HS-5 (cell line): Measurements from ENCODE around the gene DMD.
"Not testable (repeated sequence)": the region's sequence is repeated elsewhere in the genome, so short reads cannot be mapped to it uniquely, and the experiment has no call there.

Experiments used
- DNase-seq: peaks from one replicate; pipeline ENCODE4 v3.0.0-alpha.2; 2012; ENCODE audit warnings: low read depth

DMD gene

DNA sequence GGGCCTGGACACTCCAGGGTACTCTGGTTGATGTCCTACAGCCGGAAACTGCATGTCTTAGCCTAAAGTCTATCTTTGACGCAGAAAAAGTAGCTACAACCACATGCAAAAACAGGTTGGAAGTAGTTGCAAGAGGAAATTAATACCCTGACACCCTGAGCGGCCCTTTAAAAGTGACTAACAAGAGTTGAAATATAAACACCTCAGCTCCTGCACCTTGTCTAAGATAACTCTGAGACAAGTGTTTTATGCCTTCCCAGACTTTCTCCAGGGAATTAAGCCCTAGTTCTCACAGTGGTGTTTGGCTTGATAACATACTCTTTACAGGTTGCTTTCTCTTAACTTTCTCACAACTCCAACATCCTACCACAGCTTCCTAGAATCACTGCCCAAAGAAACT is 943.1 kb downstream of the DMD start:
- DNase-seq = no peak

DNA sequence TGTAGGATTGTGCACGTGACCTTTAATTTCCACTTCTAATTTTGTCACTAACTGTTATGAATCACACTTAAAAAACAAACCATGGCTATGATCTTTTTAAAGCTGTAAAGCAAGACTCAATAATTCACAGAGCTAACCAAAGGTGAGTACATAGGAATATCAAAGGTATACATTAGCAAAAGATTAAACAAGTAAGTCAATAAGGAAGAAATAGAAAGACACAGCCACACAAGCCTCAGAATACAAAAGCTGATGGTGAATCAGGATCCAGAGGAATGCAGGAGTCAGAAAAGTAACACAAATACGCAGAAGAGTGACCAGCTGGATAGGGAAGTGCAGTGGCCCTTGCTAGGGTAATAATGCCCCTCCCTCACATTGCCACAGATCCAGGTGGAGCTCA is 943.6 kb downstream of the DMD start:
- DNase-seq = no peak

DNA sequence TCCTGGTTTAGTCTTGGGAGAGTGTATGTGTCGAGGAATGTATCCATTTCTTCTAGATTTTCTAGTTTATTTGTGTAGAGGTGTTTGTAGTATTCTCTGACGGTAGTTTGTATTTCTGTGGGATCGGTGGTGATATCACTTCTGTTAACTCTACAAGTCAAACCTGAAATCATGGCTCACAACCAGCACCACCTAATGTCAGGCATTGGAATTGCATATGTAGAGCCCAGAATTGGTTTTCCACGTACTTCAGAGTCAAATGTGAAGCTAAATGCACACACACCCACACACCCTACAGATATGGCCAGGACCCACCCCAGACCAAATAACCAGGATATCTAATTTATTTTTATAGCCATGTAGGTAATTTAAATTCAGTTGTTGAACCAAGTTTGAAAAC is 964.7 kb downstream of the DMD start:
- DNase-seq = not testable (repeated sequence)

DNA sequence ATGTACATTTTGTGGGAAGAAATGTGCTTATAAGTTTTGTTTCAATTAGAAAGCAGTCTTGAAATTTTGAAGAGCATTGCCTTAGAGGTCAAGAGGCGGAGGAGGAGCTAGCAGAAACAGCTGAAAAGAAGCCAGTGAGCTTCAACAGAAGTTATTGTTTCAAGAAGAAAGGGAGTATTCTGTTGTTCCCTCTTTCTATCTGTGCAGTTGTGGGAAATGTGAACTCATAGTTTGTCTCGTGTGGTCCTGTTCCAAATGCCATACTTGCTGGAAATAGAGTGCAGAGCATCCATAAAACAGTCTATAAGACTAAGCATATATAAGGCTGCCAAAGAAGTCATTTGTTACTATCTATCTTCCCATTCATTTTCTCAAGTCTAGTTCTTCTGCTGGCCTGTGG is 1015.7 kb downstream of the DMD start:
- no peak for DNase-seq

DNA sequence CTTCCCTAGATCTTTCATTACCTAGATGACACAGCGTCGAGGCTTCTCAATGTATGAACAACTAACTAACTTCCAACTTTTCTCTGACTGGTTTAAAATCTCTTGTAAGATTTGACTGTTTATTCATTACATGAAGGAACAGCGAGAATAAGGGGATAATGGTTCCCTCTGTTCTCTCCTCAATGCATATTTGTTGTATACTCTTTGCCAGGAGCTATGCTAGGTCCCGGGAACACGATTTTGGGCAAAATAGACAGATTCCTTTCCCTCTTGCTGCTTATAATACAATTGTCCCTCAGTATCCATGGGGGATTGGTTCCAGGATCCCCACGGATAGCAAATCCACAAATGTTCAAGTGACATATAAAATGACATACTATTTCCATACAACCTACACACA is 1020.0 kb downstream of the DMD start:
- no peak for DNase-seq

DNA sequence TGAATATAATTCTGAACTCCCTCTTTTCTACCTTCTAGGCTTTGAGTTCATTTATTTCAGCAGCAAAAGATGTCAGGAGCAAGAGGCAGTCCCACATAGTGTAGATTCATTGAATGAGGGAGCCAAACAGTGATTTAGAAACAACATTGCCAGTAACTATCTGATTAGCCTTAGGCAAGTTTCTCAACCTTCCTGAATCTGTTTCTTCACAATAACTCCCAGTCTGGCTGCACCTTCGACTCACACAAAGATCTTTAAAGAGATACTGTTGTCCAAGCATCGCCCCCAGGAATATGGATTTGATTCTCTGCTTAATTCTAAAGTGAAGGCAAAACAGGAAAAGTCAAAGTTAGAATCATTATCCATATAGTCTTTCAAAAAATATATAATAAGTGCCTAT is 1026.2 kb downstream of the DMD start:
- DNase-seq = no peak

DNA sequence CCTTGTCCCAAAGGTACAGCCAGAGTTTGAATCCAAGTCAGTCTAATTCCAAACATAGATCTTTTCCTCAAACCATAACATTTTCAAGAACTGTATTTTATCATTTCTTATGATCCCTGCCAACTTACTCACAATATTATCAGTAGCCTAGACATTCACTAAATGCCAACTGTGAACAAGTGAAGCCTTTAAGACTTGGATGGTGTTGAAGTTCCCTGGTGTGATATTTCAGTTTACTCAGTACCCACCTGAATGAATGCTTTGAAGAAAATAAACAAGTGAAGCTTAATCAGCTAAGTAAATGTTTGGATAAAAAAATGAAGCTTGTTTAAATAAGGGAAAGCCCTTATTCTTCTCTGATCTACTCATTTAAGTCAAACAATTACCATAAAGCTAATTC is 1028.3 kb downstream of the DMD start:
- no peak for DNase-seq

DNA sequence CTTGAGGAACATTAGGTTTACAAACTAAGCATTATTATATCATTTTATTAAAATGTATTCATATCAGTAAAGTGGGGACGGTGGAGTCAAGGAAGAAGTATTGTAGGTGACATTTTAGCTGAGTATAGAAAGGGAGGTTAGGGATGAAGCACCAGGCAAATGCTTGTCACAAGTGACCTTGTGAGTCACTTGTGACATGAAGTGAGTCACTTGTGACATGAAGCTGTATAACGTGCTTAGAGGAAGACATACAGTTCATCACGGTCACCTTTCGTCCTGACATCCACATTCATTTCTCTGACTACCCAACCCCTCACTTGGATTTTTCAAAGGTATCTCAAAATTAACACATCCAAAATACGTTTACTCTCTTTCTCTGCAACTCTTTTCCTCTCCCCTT is 1034.8 kb downstream of the DMD start:
- no peak for DNase-seq

DNA sequence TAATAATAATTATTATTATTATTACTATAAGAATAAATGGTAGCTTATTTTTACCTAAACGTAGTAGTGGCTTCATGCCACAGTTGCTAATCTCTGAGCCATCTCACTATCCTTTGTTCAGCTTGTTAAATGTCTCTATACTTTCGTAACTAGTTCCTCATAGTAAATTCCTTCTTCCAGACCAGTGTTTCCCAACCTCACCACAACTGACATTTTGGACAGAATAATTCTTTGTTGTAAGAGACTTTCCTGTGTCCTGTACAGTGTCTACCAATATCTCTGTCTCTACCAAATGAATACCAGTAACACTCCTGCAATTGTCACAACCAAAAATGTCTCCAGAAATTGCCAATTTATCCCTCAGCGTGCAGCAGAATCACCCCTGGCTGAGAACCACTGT is 1040.9 kb downstream of the DMD start:
- no peak for DNase-seq

DNA sequence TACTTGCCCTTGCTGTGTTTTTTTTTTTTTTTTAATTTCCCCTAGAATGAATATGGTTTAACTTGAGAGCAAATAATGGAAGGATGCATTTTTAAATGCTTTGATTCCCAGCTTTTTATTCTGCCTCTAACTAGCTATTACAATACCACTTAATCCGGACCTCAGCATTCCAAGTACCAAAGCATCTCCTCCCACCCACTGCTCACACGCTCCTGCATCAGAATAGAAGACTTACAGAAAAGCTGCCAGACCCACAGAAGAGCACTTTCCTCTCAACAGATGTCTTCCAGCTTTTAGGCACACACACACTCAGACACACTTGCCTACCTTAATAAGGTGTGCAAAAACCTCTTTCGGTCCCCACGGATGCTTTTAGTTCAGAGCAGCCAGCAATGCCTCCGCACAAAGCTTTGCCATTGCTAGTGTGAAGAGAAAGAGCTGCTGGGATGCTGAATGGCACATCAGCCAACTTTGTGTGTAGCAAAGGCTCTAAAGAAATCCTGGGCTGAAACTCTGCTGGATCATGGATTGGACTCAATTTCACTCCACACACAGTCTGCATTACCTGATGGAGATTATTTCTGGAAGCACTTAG is 1056.2 kb downstream of the DMD start:
- no peak for DNase-seq

DNA sequence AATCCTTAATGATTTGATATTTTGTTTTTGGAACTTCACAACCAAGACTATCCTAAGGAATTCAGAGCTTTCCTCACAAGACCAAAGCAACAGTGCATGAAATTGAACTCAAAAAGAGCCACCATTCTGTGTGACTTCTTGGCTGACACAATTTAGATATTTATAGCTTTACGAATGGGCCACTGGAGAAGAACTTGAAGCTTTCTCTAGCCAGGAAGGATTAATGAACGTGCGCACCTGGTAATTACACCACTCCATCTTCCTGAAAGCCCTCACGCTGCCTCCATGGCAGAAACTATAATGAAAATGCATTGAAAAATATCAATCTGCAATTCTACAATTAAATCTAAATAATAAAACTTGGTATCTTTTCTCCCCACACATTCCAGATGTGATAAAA is 1057.8 kb downstream of the DMD start:
- no peak for DNase-seq

DNA sequence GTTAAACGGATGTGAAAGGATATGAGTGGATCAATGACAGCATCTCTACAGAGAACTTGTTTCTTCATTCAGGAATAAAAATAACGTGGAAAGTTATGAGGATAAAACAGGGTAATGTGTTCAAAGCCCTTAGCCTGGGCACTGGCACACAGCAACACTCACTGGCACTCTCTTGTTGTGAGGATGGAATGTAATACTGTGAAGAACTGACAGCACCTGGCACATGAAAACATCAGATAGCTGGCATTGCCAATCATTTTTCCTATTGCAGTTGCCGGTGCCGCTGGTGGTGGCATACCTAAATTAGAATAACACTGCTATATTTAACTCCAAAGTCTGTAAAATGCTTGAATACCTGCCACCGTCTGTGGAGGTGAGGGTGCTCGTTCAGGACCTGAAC is 1061.2 kb downstream of the DMD start:
- no peak for DNase-seq

DNA sequence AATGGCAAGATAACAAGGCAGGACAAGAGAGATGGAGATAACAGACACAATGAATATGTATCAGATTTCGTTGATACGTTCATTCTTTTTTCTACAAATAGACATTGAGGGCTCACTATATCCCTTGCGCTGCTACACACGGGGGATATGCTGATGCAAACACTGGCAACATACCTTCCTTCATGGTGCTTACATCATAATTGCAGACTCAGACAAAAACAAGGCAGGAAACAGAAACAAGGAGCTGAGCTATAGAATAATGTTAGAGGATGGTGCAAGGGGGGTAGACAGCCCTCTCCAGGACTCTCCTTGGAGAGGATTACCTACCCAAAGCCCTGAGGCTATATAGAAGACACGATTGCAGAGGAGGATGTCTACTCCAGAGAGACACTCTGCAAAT is 1069.5 kb downstream of the DMD start:
- DNase-seq = no peak

DNA sequence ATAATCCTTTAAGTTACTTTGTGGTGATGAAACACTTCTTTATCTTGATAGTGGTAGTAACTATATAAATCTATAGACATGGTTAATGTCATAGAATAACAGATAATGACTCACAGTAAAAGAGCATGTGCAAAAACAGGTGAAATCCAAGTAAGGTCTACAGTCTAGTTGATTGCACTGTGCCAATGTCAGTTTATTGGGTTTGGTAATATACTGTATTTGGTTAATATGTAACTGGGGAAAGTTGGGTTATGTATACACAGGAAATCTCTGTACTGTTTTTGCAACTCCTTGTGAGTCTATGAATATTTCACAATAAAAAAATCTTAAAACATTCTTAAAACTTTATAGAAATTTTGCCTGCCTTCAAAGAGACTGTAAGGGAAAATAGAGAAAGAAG is 1071.9 kb downstream of the DMD start:
- no peak for DNase-seq

DNA sequence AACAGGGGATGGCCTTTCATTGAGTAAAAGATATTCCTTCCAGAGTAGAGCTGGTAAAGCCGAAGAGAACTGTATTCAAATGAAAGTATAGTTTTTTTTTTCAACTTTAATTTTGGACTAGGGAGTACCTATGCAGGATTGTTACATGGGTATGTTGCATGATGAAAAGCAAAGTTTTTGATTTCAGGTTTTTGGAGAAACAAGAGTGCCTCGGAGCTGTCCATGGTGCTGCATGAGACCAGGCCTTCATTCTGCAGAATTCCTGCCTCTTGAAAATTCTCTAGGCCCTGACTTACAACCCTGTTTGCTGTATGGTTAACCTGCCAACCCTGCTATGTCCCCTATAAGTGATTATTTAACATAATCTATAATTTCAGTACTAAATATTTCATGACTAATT is 1073.8 kb downstream of the DMD start:
- no peak for DNase-seq

DNA sequence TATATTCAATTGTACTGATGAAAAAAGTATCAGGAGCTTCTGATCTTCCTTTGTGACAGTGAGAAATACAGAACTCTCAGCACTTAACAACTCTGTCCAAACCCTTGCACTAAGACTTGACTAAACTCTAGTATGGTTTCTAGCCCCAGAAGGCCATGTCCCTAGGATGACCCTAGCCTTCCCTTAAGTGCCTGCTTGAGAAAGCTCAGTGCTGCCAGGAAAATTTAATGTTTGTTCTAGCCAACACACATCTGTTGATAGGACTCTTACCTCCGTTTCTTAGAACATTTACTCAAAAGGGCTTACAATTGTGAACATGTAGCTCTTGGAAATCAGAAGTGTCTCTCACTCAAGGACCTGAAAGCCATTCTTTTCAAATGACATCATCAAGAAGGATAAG is 1084.4 kb downstream of the DMD start:
- no peak for DNase-seq

DNA sequence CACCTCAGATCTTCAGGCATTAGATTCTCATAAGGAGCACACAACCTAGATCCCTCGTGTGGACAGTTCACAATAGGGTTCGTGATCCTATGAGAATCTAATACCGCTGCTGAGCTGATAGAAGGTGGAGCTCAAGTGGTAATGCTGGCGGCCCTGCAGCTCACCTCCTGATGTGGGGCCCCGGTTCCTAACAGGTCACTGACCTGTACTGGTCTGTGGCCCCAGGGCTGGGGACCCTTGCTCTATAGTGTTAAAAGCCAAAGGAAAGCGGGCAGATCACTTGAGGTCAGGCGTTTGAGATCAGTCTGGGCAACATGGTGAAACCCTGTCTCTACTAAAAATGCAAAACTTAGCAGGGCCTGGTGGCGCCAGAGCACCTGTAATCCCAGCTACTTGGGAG is 1092.5 kb downstream of the DMD start:
- no peak for DNase-seq

DNA sequence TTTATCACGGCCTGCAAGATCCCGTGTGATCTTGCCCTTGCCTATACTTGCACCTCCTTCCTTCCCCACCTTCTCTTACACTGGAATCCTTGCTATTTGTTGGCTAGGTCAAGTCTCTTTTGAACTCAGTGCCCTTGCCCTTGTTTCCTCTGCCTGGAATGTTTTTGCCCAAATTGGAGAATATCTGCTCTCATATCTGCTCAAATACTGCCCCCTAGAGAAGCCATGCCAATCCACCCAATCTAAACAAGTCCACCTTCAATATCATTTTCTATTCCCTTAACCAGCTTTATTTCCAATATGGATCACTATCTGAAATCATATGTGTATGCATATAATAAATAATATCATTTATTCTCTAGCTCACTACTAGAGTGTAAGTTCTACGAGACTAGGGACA is 1095.3 kb downstream of the DMD start:
- DNase-seq = no peak

DNA sequence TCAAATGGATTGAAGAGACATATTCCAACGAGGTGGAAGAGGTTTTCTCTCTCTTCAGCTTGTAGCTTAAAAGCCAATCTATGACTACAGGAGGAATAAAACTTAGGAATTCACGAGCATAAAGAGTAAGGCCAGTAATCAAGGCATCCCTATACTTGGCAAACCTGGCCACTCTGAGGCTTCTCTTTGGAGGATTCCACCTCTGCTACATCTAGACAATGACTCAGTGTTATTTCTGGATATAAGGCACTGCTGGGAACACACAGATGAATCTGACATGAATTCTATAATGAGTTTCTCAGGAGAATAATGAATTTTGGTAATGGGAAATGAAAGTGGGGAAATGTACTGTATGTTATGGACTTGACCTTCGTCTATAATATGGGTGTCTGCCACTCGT is 1123.7 kb downstream of the DMD start:
- no peak for DNase-seq

DNA sequence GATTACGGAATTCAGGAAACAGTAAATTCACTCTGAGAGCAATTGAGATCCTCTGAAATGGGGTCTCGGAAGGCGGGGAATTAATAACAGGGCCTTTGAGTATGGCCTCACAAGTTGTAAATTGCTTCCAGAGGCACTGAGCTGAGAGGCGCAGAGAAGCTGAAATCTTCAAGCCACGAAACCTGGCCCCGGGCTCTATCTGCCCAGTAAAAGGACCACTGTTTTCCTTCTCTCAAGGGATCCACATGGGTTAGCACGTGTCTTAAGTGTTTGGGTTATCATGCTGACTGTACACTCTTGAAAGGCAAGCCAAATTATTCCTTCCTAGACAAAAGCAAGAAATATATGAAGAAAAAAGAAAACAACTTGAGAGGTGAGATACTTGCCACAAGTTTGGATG is 1126.6 kb downstream of the DMD start:
- no peak for DNase-seq

DNA sequence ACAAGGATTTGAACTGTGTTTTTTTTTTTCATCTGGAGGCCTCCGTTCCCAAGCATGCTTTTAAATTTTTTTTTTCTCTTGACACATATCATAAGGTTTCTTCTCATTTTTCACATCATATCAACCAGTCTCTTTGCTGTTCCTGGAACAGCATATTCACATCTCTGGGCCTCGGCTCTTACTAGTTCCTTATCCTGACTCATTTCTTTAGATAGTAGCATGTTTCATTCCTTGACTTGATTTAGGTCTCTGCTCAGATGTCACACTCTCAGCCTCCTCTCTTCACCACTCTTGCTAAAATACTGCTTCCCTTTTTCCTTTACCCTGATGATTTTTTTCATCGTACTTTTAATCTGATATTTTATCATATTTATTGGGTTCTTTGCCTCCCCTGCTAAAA is 1163.1 kb downstream of the DMD start:
- DNase-seq = no peak

DNA sequence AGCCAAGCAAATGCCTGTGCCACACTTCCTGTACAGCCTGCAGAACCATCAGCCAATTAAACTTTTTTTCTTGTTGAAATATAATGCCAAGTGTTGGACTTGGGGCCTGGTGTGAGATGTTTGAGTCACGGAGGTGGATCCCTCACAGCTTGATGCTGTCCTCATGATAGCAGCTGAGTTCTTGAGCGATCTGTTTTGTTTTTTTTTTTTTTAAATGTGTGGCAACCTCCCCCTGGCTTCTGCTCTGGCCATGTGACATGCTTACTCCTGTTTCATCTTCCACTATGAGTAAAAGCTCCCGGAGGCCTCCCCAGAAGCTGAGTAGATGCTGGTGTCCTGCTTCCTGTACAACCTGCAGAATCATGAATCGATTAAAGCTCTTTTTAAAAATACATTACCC is 1166.2 kb downstream of the DMD start:
- no peak for DNase-seq

DNA sequence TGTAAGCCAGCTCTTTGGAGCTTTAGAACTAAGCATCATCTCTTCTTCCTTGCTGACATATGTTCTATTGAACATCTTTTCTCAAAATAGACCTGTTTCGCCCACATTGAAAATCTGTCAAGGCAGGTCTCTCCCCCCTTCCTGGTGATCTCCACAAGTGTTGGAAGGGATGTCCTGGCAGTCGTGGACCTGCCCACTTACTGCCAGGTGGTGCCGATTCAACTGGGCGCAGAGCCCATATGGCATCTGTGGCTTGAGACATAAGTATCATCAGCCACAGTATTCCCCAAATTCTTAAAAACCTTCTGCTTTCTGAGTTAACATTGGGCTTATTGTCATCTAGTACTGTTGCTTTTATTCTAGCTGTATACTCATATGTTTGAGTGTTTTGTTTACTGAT is 1170.2 kb downstream of the DMD start:
- no peak for DNase-seq

DNA sequence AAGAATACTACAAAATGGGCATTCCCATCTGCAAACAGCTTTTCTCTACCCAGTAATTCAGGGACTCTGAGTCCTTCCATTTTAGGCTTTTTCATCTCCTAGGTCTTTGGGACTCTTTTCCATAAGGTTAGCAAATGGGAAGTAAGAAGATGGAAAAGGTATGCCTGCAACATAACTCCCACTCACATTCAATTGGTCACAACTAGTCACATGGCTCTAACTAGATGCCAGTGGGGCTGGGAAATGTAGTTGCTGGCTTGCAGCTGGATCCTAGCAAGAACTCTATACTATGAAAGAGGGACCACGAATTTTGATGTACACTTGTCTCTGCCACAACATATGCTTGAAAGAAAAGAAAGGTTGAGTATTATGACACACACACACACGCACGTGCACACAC is 1184.6 kb downstream of the DMD start:
- DNase-seq = no peak

DNA sequence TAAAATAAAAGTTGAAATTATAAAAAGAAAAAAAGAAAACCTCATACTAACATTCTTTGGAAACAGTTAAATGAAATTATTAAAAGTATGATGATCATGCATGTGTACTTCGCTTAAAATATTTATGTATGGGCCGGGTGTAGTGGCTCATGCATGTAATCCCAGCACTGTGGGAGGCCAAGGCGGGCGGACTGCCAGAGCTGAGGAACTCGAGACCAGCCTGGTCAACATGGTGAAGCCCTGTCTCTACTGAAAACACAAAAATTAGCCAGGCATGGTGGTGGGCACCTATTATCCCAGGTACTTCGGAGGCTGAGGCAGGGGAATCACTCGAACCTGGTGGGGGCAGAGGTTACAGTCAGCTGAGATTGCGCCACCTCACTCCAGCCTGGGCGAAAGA is 1187.3 kb downstream of the DMD start:
- no peak for DNase-seq
